Measurements from ENCODE around the gene YAE1. TPM values are rescaled to one million over a fixed set of nuclear protein-coding genes. Genes with fewer than 3 reads are reported as not detected.

YAE1 gene
- total RNA-seq, 4 donors from 2014 or later, result 14.9 to 49.6 (median 31.8) TPM

GRCh38 chr7:39567294-39567693, 1.1 kb downstream of the YAE1 start:
- H3K27me3 ChIP-seq, result no peaks in the 10 kb centered on the region
- peak overlapping the region in 3 of 4 donors; percentile 63 to 69 (median 66) for H3K4me3 ChIP-seq
- DNase-seq, result no peak
- H3K9me3 ChIP-seq, result no peaks in the 10 kb centered on the region
- H3K4me1 ChIP-seq, result peaks cover 0 to 13% (median 4%) of the 10 kb centered on the region in 4 donors
- TF ChIP-seq POLR2A (IDR thresholded peaks at IDR 0.05), result no peak
- no peak for TF ChIP-seq CTCF (IDR thresholded peaks at IDR 0.05)
- H3K27ac ChIP-seq, result no peak overlapping the region
- H3K36me3 ChIP-seq, result peaks cover 0 to 8% (median 0%) of the 10 kb centered on the region in 3 donors

GRCh38 chr7:39574673-39575349, 8.6 kb downstream of the YAE1 start:
- no peaks in the 10 kb centered on the region for H3K27me3 ChIP-seq
- no peaks in the 10 kb centered on the region for H3K4me1 ChIP-seq
- H3K4me3 ChIP-seq, result no peak overlapping the region
- no peak for TF ChIP-seq POLR2A (IDR thresholded peaks at IDR 0.05)
- TF ChIP-seq CTCF (IDR thresholded peaks at IDR 0.05), result no peak
- no peak for DNase-seq
- no peak overlapping the region for H3K27ac ChIP-seq
- peaks cover 0 to 10% (median 0%) of the 10 kb centered on the region in 3 donors for H3K36me3 ChIP-seq
- no peaks in the 10 kb centered on the region for H3K9me3 ChIP-seq

GRCh38 chr7:39577229-39577874, 11.1 kb downstream of the YAE1 start:
- Histone ChIP-seq H3K27ac (no peak overlapping the region), H3K36me3 (peaks cover 0 to 4% (median 0%) of the 10 kb centered on the region in 3 donors), H3K4me3 (no peak overlapping the region), H3K4me1 (no peaks in the 10 kb centered on the region), H3K27me3 (no peaks in the 10 kb centered on the region), H3K9me3 (no peaks in the 10 kb centered on the region)
- DNase-seq, result no peak
- TF ChIP-seq CTCF (IDR thresholded peaks at IDR 0.05) (no peak), POLR2A (IDR thresholded peaks at IDR 0.05) (no peak)

- H3K27ac ChIP-seq, result no peak overlapping the region
- TF ChIP-seq CTCF (IDR thresholded peaks at IDR 0.05) (peak; percentile 50 to 99 (median 92)), POLR2A (IDR thresholded peaks at IDR 0.05) (no peak)
Observed at GRCh38 chr7:39580149-39580874, 14.1 kb downstream of the YAE1 start.

GRCh38 chr7:39582536-39582935, 16.3 kb downstream of the YAE1 start:
- peaks cover 0 to 4% (median 0%) of the 10 kb centered on the region in 3 donors for H3K36me3 ChIP-seq
- no peaks in the 10 kb centered on the region for H3K9me3 ChIP-seq
- H3K4me1 ChIP-seq, result no peaks in the 10 kb centered on the region
- H3K4me3 ChIP-seq, result no peak overlapping the region
- H3K27me3 ChIP-seq, result no peaks in the 10 kb centered on the region
- TF ChIP-seq POLR2A (IDR thresholded peaks at IDR 0.05), result no peak
- no peak for TF ChIP-seq CTCF (IDR thresholded peaks at IDR 0.05)
- DNase-seq, result no peak
- no peak overlapping the region for H3K27ac ChIP-seq

More at GRCh38 chr7:39580149-39580874, 14.1 kb downstream of the YAE1 start:
- Histone ChIP-seq H3K4me1 (no peaks in the 10 kb centered on the region), H3K27me3 (no peaks in the 10 kb centered on the region), H3K9me3 (no peaks in the 10 kb centered on the region), H3K4me3 (no peak overlapping the region), H3K36me3 (peaks cover 0 to 4% (median 0%) of the 10 kb centered on the region in 3 donors)
- peak; percentile 68 to 93 (median 71) for DNase-seq

Measured in Peyer's patch (tissue), 4 donors.